Sigmoid colon (tissue), 4 donors: ENCODE results near the gene CKAP4.

Experiments used
- POLR2A ChIP-seq, 2 donors: fragments of 450-650 bp; IDR thresholded peaks; one replicate each; pipeline ENCODE4 v1.6.1; 2016; ENCODE audit warnings: antibody characterized with exemption in 2 of 2, mild to moderate bottlenecking in 2 of 2, moderate library complexity in 2 of 2
- POLR2AphosphoS5 ChIP-seq, 4 donors: sonication (generic); formaldehyde crosslinking; IDR thresholded peaks; one replicate each; pipeline ENCODE4 v1.6.1; 2017; ENCODE audit warnings: antibody characterized with exemption in 4 of 4
- TF ChIP-seq, protein P1 (sequence below), 4 experiments: fragments of 450-650 bp in 3 of 4; fragments of 200-600 bp in 1 of 4; IDR thresholded peaks; one replicate each; pipeline ENCODE4 v1.5.1; 2016 to 2019; ENCODE audit warnings: antibody characterized with exemption in 4 of 4, mild to moderate bottlenecking in 3 of 4, moderate library complexity in 2 of 4

DNA sequence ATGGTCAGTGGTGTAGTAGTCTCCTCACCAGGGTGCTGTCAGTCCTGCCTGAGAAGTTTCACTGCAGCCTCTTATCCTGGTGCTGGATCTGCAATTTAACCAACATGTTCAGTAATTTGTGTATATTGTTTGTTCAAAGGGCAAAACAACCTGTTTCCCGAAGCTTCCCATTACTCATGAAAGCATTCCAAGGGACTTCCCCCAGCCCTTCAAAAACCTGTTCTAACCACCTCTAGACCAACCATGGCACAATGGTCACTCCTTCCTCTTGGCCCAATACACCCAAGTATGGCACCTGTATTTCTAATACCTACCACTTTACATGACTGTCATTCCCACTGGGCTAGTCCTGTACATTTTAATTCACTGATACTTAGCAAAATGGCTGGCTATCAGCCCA is 12.1 kb downstream of the CKAP4 start:
- TF ChIP-seq, protein P1, sequence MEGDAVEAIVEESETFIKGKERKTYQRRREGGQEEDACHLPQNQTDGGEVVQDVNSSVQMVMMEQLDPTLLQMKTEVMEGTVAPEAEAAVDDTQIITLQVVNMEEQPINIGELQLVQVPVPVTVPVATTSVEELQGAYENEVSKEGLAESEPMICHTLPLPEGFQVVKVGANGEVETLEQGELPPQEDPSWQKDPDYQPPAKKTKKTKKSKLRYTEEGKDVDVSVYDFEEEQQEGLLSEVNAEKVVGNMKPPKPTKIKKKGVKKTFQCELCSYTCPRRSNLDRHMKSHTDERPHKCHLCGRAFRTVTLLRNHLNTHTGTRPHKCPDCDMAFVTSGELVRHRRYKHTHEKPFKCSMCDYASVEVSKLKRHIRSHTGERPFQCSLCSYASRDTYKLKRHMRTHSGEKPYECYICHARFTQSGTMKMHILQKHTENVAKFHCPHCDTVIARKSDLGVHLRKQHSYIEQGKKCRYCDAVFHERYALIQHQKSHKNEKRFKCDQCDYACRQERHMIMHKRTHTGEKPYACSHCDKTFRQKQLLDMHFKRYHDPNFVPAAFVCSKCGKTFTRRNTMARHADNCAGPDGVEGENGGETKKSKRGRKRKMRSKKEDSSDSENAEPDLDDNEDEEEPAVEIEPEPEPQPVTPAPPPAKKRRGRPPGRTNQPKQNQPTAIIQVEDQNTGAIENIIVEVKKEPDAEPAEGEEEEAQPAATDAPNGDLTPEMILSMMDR (IDR thresholded peaks at IDR 0.05): no peak
- TF ChIP-seq POLR2A (IDR thresholded peaks at IDR 0.05) (no peak), POLR2AphosphoS5 (IDR thresholded peaks at IDR 0.05) (no peak)
